Stimulated activated naive CD4-positive, alpha-beta T cell treated with Interleukin-2 at 50 U/mL for 16 hours (primary cell): ENCODE data around the gene OXLD1.

Source experiments
- DNase-seq: peaks from one replicate; lab custom pipeline; 2025; lab: John Stamatoyannopoulos, UW

OXLD1 gene

GRCh38 chr17:81666342-81667191, at the start of gene OXLD1, which contains the start of gene CCDC137:
OXLD1 (minus strand) TSS chr17:81666605; CDS start chr17:81666577, 28 bp downstream.
CCDC137 (plus strand) TSS chr17:81666737; CDS start chr17:81666767, 30 bp downstream.
- peak; percentile 93 for DNase-seq

- DNase-seq = no peak
Observed at GRCh38 chr17:81715107-81715871, 48.9 kb upstream of the OXLD1 start.

DNA sequence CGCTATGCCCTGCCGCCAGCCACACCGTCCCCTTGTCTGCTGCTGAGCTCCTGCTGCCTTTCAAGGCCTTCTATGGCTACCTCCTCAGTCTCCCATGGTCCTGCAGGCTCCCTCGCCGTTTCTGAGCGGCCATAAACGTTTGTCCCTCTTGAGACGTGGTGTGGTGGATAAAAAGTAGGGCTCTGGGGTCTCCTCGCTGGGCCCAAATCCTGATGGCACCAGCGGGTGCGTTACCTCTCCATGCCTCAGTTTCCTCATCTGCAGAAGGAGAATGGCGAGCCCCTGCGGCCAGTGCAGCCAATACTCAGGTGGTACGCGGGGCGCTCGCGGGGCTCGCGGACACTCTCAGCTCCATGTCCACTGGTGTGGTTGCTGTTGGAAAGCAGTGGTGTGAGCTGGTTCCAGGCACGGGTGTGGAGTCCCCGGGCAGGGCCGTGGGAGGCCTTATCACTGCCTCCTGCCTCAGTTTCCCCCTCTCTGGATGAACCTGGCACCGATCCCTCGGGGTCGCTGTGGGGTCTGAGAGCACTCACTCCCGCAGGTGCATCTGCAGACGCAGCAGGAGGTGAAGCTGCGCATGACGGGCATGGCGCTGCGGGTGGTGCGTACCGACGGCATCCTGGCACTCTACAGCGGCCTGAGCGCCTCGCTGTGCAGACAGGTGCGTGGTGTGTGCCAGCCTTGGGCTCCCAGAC, 48.2 kb upstream of the OXLD1 start:
- DNase-seq = no peak

DNA sequence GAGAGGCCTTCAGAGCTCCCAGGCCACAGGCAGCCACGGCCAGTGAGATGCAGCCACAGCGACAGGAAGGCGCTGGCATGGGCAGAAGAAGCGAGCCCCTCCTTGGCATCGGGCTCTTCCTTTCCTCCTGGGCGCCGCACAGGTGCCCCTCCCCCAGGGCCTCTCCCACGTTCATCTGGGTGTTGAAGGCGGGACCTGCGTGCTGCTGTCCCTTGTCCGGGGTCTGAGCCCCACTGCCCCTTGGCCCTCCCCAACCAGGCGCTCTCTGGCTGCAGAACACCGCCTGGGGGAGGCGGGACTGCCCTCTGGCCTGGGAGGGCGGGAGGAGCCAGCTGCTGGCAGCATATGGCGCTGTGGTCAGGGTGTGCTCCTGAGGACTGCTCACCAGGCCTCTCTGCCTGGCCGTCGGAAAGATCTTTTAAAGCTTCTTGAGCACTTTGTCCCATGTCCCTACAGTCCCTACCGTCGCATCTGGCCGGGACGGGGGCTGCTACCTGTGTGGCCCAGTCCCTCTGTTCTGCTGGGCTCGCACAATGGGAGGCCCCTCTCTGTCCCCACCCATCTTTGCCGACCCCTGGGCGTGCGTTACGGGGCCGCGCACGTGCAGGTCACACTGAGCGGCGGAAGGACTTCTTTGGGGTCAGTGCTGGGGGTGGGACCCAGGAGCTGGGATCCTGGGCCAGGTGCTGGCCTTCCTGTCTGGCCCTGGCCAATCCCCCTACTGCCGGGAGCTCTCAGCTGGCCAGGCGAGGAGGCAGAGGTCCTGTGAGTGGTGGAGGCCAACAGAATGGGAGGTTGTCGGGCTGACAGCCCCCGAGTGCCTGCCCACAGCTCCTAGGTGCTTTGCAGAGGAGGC, 47.4 kb upstream of the OXLD1 start:
- DNase-seq = no peak

DNA sequence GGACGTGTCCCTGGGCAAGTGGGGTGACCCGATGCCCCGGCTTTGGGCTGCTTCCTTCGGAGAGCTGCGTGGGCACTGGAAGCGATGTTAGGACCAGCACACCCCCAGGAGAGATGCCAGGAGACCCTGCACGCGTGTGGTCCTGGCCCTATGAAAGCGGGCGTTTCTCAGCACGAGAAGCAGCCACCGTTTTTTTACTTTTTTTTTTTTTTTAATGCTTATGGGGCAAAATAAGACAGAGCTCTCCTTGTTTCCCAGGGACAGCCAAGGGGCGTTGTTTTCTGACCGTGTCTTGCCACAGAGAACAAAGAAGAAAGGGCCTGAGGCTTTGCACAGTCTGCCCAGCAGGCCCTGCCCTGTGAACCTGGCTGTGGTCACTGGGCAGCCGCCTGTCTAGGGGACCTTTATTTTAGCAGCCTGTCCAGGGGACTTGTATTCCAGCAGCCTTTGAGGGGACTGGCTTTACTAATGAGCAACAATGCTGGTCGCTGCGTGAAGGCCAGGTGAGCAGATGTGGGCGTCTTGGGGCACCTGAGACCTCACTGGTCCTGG, 46.7 kb upstream of the OXLD1 start:
- no peak for DNase-seq

DNA sequence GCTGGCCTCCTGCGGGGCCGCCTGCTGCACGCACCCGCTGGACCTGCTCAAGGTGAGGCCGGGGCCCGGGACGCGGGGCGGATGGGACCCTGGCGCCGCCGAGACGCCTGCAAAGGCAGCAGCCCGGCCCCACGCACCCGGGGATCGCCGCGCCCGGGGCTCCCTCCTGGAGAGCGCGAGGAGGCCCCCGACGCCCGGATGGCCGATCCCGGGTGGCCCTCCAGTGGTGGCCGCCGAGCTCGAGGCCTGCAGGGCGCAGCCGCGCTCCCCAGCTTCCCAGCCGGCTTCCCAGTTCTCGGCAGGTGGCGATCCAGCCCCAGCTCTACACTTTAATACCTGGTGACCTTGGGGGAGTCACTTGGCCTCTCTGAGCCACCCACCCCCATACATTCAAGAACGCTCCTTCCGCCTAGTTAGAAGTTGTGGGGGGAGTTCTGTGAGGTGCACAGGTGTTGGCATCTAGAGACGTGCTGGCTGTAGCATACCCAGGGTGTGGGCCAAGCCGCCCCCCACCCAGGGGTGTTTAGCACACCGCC, 46.1 kb upstream of the OXLD1 start:
- no peak for DNase-seq

DNA sequence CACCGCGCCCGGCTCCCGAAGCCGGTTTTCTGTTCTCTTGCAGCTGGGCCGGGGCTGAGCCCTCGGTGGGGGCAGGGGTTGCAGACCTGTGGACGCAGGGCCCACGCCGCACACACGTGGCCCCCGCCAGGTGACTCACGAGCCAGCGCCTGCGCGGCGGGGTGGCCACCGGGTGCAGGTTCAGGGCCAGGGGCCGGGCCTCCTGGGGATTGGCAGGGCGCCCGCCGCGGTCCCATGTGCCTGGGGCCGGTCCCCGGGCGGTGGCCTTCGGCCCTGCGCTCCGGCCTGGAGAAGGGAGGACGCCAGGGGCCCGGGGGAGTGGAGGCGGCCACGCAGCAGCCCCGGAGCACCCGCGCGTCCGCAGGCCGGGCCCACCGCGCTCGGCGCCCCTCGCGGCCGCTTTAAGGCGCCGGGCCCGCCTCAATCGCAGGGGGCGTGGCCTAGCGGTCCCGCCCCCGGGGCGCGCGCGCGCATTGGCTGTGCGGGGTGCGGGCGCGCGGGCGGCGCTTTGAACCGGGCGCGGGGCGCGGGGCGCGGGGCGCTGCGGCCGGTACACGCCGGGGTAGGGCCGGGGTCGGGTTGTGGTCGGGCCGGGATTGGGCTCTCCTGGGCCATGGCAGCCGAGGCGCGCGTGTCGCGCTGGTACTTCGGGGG, 45.5 kb upstream of the OXLD1 start, which contains the start of gene SLC25A10:
Gene SLC25A10 (plus strand): TSS at position 471 of the 654 bp plus-strand sequence. CDS start 143 bp downstream, at position 614.
- peak; percentile 80 for DNase-seq

GRCh38 chr17:81710514-81711308, 44.3 kb upstream of the OXLD1 start:
- DNase-seq = no peak

- no peak for DNase-seq
Observed at GRCh38 chr17:81708739-81709185, 42.4 kb upstream of the OXLD1 start.

GRCh38 chr17:81707725-81708646, 41.6 kb upstream of the OXLD1 start:
- DNase-seq = no peak

GRCh38 chr17:81706757-81707624, 40.6 kb upstream of the OXLD1 start:
- no peak for DNase-seq

- DNase-seq = no peak
Observed at GRCh38 chr17:81706232-81706611, 39.8 kb upstream of the OXLD1 start.

GRCh38 chr17:81705518-81706231, 39.3 kb upstream of the OXLD1 start:
- no peak for DNase-seq

- DNase-seq = peak; percentile 13
Observed at GRCh38 chr17:81703747-81704654, 37.6 kb upstream of the OXLD1 start.
